Dedifferentiated amniotic fluid mesenchymal stem cell (primary cell): ENCODE results near the gene KRTAP10-6.
"Not testable (repeated sequence)": the region's sequence is repeated elsewhere in the genome, so short reads cannot be mapped to it uniquely, and the experiment has no call there.

Experiments used
- DNase-seq: peaks from one replicate; pipeline ENCODE4 v3.0.0-alpha.2; 2016; ENCODE audit errors: extremely low spot score

KRTAP10-6 gene

GRCh38 chr21:44557491-44558328 lies 34.6 kb downstream of the KRTAP10-6 start:
- no peak for DNase-seq

- DNase-seq = no peak
These were observed 35.4 kb downstream of the KRTAP10-6 start for GRCh38 chr21:44556879-44557278.

GRCh38 chr21:44555200-44555875 lies 37.0 kb downstream of the KRTAP10-6 start:
- DNase-seq = no peak

- no peak for DNase-seq
These were observed 39.6 kb downstream of the KRTAP10-6 start for GRCh38 chr21:44552681-44553080.

GRCh38 chr21:44552136-44552535 lies 40.2 kb downstream of the KRTAP10-6 start:
- no peak for DNase-seq

GRCh38 chr21:44551340-44551961 lies 40.9 kb downstream of the KRTAP10-6 start, which contains the start of gene KRTAP10-2:
TSS of gene KRTAP10-2 (minus strand) at chr21:44551505. CDS start at chr21:44551458, 47 bp downstream.
- no peak for DNase-seq

- no peak for DNase-seq
These were observed 41.5 kb downstream of the KRTAP10-6 start for GRCh38 chr21:44550807-44551206.

- DNase-seq = not testable (repeated sequence)
These were observed 42.0 kb downstream of the KRTAP10-6 start for GRCh38 chr21:44550285-44550684.

GRCh38 chr21:44549525-44550211 lies 42.6 kb downstream of the KRTAP10-6 start:
- no peak for DNase-seq

GRCh38 chr21:44548922-44549321 lies 43.4 kb downstream of the KRTAP10-6 start:
- DNase-seq = no peak

- DNase-seq = no peak
These were observed 43.9 kb downstream of the KRTAP10-6 start for GRCh38 chr21:44548381-44548780.

GRCh38 chr21:44547656-44548331 lies 44.5 kb downstream of the KRTAP10-6 start:
- no peak for DNase-seq

- no peak for DNase-seq
These were observed 47.7 kb downstream of the KRTAP10-6 start for GRCh38 chr21:44544566-44544965.

- no peak for DNase-seq
These were observed 49.6 kb downstream of the KRTAP10-6 start for GRCh38 chr21:44542716-44543115.
